ENCODE measurements around the gene DLEC1.
"Not testable (repeated sequence)": the region's sequence is repeated elsewhere in the genome, so short reads cannot be mapped to it uniquely, and the experiment has no call there.

DLEC1 gene

GRCh38 chr3:38126121-38126892 is 87.3 kb downstream of the DLEC1 start:
- no peak for DNase-seq

GRCh38 chr3:38127611-38128302 is 88.7 kb downstream of the DLEC1 start:
- no peak for DNase-seq

GRCh38 chr3:38128303-38128655 is 89.3 kb downstream of the DLEC1 start:
- no peak for DNase-seq

DNA sequence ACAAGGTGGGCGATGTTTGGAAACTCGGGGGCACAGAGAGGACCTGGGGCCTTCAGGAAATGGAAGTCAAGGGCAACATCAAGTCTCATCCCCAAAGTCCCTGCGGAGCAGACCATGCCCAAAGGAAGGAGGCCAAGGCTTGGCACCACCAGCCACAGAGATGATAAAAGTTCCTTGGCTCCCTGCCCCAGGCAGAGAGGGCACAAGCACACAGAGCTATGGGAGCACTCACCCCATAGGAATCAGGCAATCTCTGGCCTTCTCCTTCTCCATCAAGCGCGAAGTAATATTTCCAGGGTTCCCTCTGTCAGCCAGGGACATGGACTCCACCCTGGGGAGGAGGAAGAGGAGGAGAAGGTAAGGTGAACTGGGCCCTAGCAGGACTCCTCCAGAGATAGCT is 90.0 kb downstream of the DLEC1 start:
- DNase-seq: no peak

DNA sequence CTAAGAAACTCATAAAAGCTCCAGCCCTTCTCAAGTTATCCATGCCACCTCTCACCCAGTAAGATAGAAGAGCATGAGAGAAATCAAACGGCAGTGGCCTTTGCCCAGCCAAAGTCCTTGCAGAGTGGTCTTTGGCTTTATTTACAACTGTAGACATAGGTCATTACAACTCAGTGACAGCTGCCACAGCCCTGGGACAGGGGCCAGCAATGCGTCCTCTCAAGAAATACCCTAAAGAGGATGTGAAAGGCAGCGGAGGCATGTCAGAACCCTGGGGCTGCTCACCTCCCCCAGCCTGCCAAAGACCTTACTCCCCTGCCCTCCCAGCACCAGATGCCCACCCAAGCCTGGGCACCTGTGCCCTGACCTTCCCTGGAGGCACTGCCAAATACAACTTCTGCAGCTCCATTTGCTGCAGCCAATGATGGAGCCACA is 91.6 kb downstream of the DLEC1 start:
- no peak for DNase-seq

- no peak for DNase-seq
Observed at GRCh38 chr3:38131621-38132369, 92.8 kb downstream of the DLEC1 start.

DNA sequence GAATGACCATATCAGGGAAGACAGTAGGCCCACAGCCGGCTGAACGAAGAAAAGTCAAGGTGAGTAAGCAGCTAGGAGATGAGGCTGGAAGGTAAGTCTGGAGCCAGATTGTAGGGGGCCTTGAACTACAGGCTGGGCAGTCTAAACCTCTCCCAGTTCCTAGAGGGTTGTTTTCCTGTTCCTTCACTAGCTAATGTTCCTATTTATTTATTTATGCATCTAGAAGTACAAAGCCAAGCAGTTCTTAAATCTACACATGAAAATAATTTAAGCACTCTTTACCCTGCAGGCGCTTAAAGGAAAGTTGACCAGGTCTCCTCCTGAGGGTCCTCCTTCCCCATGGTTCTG is 94.2 kb downstream of the DLEC1 start:
- DNase-seq: no peak

GRCh38 chr3:38133557-38134405 is 94.8 kb downstream of the DLEC1 start:
- no peak for DNase-seq

- DNase-seq: not testable (repeated sequence)
Observed at GRCh38 chr3:38134517-38135143, 95.6 kb downstream of the DLEC1 start.

- DNase-seq: not testable (repeated sequence)
Observed at GRCh38 chr3:38135621-38136277, 96.7 kb downstream of the DLEC1 start.

GRCh38 chr3:38136393-38136776 is 97.4 kb downstream of the DLEC1 start:
- DNase-seq: no peak

DNA sequence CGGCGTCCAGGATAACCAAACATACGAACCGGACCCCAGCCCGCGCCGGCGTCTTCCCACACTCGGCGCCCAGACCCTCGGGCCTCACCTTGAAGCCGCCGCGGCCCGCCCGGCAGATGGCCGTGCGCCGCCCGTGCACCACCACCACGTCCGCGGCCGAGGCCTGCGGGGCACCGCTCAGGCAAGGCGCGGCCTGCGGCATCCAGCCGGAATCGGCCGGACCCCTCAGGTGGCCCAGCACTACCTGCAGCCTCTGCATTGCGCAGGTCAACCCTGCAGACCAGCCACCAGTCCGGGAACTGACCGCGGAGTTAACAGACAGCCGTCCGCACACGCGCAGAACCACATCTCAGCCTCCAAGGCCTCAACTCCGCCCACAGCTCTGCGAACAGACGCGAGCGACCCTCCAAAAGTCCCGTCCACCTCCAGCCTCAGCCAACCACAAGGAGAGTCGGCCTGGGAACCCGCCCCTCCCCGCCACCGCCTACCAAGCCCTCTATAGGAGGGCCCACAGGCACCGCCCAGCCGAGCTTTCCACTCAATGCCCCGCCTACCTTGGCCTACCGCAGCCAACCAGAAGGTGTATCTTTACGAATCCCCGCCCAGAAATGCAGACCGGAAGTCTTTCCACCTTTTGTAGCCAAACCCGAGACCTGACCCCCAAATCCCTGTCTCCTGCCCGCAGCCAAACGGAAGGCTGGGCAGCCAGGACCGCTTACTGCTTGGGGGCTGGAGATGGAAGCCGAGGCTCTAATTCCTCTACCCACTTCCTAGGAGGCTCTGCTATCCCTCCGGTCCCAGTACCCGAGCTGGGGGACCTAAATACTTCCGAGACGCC is 98.0 kb downstream of the DLEC1 start, which contains the start of gene ACAA1:
TSS of gene ACAA1 (minus strand) at position 351 of the 838 bp plus-strand sequence. CDS start at position 259, 92 bp downstream.
- peak; percentile 99 for DNase-seq

GRCh38 chr3:38137615-38138348 is 98.8 kb downstream of the DLEC1 start:
- no peak for DNase-seq

GRCh38 chr3:38138349-38139190 is 99.6 kb downstream of the DLEC1 start, which contains the start of gene MYD88:
Gene MYD88, plus strand, starts transcription at chr3:38138661. Its CDS starts 40 bp downstream, at chr3:38138701.
- DNase-seq: peak; percentile 81

- no peak for DNase-seq
Observed at GRCh38 chr3:38139191-38139590, 100.2 kb downstream of the DLEC1 start.

GRCh38 chr3:38139652-38140051 is 100.6 kb downstream of the DLEC1 start:
- no peak for DNase-seq

GRCh38 chr3:38140326-38141172 is 101.5 kb downstream of the DLEC1 start:
- no peak for DNase-seq
